Subcutaneous adipose tissue (tissue), 4 donors: Measurements from ENCODE around the gene VAV2. TPM values are rescaled to one million over a fixed set of nuclear protein-coding genes. Genes with fewer than 3 reads are reported as not detected.

Experiments used
- CTCF ChIP-seq: fragments of 450-650 bp; IDR thresholded peaks from one replicate; pipeline ENCODE4 v1.5.1; 2016; ENCODE audit warnings: low read depth, mild to moderate bottlenecking, control low read depth, antibody characterized with exemption, moderate library complexity
- total RNA-seq, 4 donors: library from RNA; depleted of rRNA; stranded (reverse); fragments of >200 nt; gene quantifications; one replicate each; pipeline ENCODE4 v1.1.0, GENCODE V29; 2016

Gene VAV2
- total RNA-seq, 4 donors from 2014 or later, result 3.6 to 6.8 (median 4.8) TPM

GRCh38 chr9:133732639-133733408 is 259.3 kb downstream of the VAV2 start:
- no peak for TF ChIP-seq CTCF

- no peak for TF ChIP-seq CTCF
Observed at GRCh38 chr9:133731876-133732638, 260.1 kb downstream of the VAV2 start.

GRCh38 chr9:133730994-133731715 is 261.0 kb downstream of the VAV2 start:
- TF ChIP-seq CTCF, result no peak

- TF ChIP-seq CTCF, result no peak
Observed at GRCh38 chr9:133729617-133730281, 262.4 kb downstream of the VAV2 start.

- TF ChIP-seq CTCF, result no peak
Observed at GRCh38 chr9:133728856-133729616, 263.1 kb downstream of the VAV2 start.

GRCh38 chr9:133727876-133728441 is 264.2 kb downstream of the VAV2 start:
- TF ChIP-seq CTCF, result no peak
